SK-N-SH (cell line): ENCODE results near the gene TRIM10.

ENCODE experiments used
- CHD2 ChIP-seq: fragments of 150-350 bp; IDR thresholded peaks from 2 replicates; pipeline ENCODE4 v1.6.1; 2018; ENCODE audit warnings: low read length; ENCODE audit not compliant: partially characterized antibody
- CTCF ChIP-seq: fragments of 200-600 bp; sonication (generic); IDR thresholded peaks from 2 replicates; pipeline ENCODE4 v1.6.1; 2017; ENCODE audit warnings: antibody characterized with exemption, mild to moderate bottlenecking, moderate library complexity
- EP300 ChIP-seq, 2 experiments: IDR thresholded peaks; 2 replicates each; pipeline versions ENCODE4 v1.4.0 to v1.6.1; 2012; ENCODE audit warnings: borderline replicate concordance in 1 of 2, low read depth in 1 of 2, low read length in 1 of 2
- EZH2phosphoT487 ChIP-seq: fragments of 200-600 bp; sonication (generic); IDR thresholded peaks from 2 replicates; pipeline ENCODE4 v1.6.1; 2017; ENCODE audit warnings: low read depth, mixed run types, mild to moderate bottlenecking, antibody characterized with exemption, moderate library complexity, borderline replicate concordance
- JUND ChIP-seq: IDR thresholded peaks from 2 replicates; pipeline ENCODE4 v1.4.0; 2012
- MXI1 ChIP-seq: IDR thresholded peaks from 2 replicates; pipeline ENCODE4 v1.6.1; 2012; ENCODE audit warnings: mild to moderate bottlenecking, low read depth, low read length, improper control_type of control experiment
- PBX3 ChIP-seq: IDR thresholded peaks from 2 replicates; pipeline ENCODE4; 2012
- POLR2AphosphoS5 ChIP-seq: IDR thresholded peaks from 2 replicates; pipeline ENCODE4 v1.6.1; 2012; ENCODE audit warnings: low read depth, low read length
- RAD21 ChIP-seq: IDR thresholded peaks from 2 replicates; pipeline ENCODE4 v1.6.1; 2012; ENCODE audit warnings: mild to moderate bottlenecking, low read length
- REST ChIP-seq: IDR thresholded peaks from 2 replicates; pipeline ENCODE4 v1.6.1; 2012; ENCODE audit warnings: mild to moderate bottlenecking, low read depth, low read length, moderate library complexity
- USF2 ChIP-seq: fragments of 150-350 bp; IDR thresholded peaks from 2 replicates; pipeline ENCODE4 v1.6.1; 2017; ENCODE audit warnings: antibody characterized with exemption, low read length, low read depth, borderline replicate concordance
- ZBTB33 ChIP-seq: IDR thresholded peaks from 2 replicates; pipeline ENCODE4 v1.4.0; 2012; ENCODE audit warnings: low read depth, borderline replicate concordance

GRCh38 chr6:30152910-30153610 lies 8.0 kb downstream of the TRIM10 start:
- no peak for TF ChIP-seq CTCF
- no peak for TF ChIP-seq JUND
- TF ChIP-seq REST, result no peak
- TF ChIP-seq ZBTB33, result no peak
- TF ChIP-seq POLR2AphosphoS5, result no peak
- TF ChIP-seq RAD21, result no peak
- no peak for TF ChIP-seq CHD2
- no peak for TF ChIP-seq PBX3
- TF ChIP-seq EP300 (IDR thresholded peaks at IDR 0.05; ENCODE audit: borderline replicate concordance in 1 of 2, low read depth in 1 of 2, low read length in 1 of 2), result no peak
- TF ChIP-seq MXI1, result no peak
- TF ChIP-seq USF2, result no peak
- TF ChIP-seq EZH2phosphoT487, result no peak
